Endodermal cell (in vitro differentiated cells): Measurements from ENCODE around the gene DDX4. TPM values are rescaled to one million over a fixed set of nuclear protein-coding genes. Genes with fewer than 3 reads are reported as not detected.

ENCODE experiments used
- DNase-seq: peaks from one replicate; pipeline ENCODE4 v3.0.0-alpha.2; 2017
- H3K27ac ChIP-seq: 2 replicates; pipeline ENCODE4 v1.5.1; 2013; ENCODE audit warnings: mild to moderate bottlenecking, low read depth, low read length, moderate library complexity
- H3K27me3 ChIP-seq: 2 replicates; pipeline ENCODE4 v1.6.1; 2013; ENCODE audit warnings: mild to moderate bottlenecking, low read length, moderate library complexity; ENCODE audit not compliant: insufficient read depth, control insufficient read depth, poor library complexity, severe bottlenecking
- H3K36me3 ChIP-seq: 2 replicates; pipeline ENCODE4 v1.7.0; 2013; ENCODE audit warnings: mild to moderate bottlenecking, low read length, moderate library complexity; ENCODE audit not compliant: control insufficient read depth, insufficient read depth
- H3K4me1 ChIP-seq: one replicate; pipeline ENCODE4 v1.7.0; 2013; ENCODE audit warnings: low read length; ENCODE audit not compliant: control insufficient read depth, insufficient read depth
- H3K4me3 ChIP-seq: 2 replicates; pipeline ENCODE4 v1.5.1; 2013; ENCODE audit warnings: mild to moderate bottlenecking, low read length, moderate library complexity
- H3K9ac ChIP-seq: 2 replicates; pipeline ENCODE4 v1.6.1; 2013; ENCODE audit warnings: mild to moderate bottlenecking, low read length, moderate library complexity; ENCODE audit not compliant: poor library complexity, severe bottlenecking; ENCODE audit errors: extremely low read depth
- H3K9me3 ChIP-seq: 2 replicates; pipeline ENCODE4 v1.6.1; 2013; ENCODE audit warnings: mild to moderate bottlenecking, low read length, moderate library complexity; ENCODE audit not compliant: control insufficient read depth
- H3K27ac Mint-ChIP-seq: 2 replicates; pipeline ENCODE4 v1.8.0; 2020; ENCODE audit warnings: mixed read lengths
- H3K27me3 Mint-ChIP-seq: 2 replicates; pipeline ENCODE4 v1.8.0; 2021; ENCODE audit warnings: mild to moderate bottlenecking, mixed read lengths; ENCODE audit not compliant: insufficient read depth
- H3K36me3 Mint-ChIP-seq: 2 replicates; pipeline ENCODE4 v1.8.0; 2020; ENCODE audit warnings: low read depth, mixed read lengths
- H3K4me1 Mint-ChIP-seq: 2 replicates; pipeline ENCODE4 v1.8.0; 2020; ENCODE audit warnings: mixed read lengths
- H3K4me3 Mint-ChIP-seq: 2 replicates; pipeline ENCODE4 v1.8.0; 2020; ENCODE audit warnings: mild to moderate bottlenecking, moderate library complexity, mixed read lengths
- H3K9me3 Mint-ChIP-seq: 2 replicates; pipeline ENCODE4 v1.8.0; 2020; ENCODE audit warnings: mild to moderate bottlenecking, mixed read lengths
- CTCF ChIP-seq: fragments of 200-600 bp; sonication (generic); conservative IDR thresholded peaks from 2 replicates; pipeline ENCODE4 v1.5.0; 2021; ENCODE audit warnings: antibody characterized with exemption, mild to moderate bottlenecking
- WGBS, 2 experiments: methylation state at CpG; one replicate each; pipeline versions ENCODE4 v1.1.5 to v1.1.7; 2013; ENCODE audit warnings: missing lambda C conversion rate in 2 of 2, mixed read lengths in 1 of 2; ENCODE audit not compliant: insufficient coverage in 1 of 2, insufficient read length in 1 of 2; 5-methylcytosine and 5-hydroxymethylcytosine counted together
- total RNA-seq, 2 donors: library from RNA; stranded (reverse); fragmentation: NEBNext Ultra II Directional in 1 of 2; extraction: Animal tissue kit (Norgen Biotek cat#: 25700) in 1 of 2; gene quantifications; 2 replicates in 1 of 2; 3 replicates in 1 of 2; pipeline ENCODE4 v1.2.1, GENCODE V29; 2021

The DDX4 gene
- total RNA-seq, 2 donors from 2014 or later = not detected

GRCh38 chr5:55747778-55748318 lies 10.0 kb downstream of the DDX4 start:
- Histone ChIP-seq H3K27me3 (no peaks in the 10 kb centered on the region), H3K27ac (no peak overlapping the region), H3K4me3 (no peak overlapping the region), H3K4me1 (peaks cover 3% of the 10 kb centered on the region), H3K9me3 (no peaks in the 10 kb centered on the region), H3K36me3 (no peaks in the 10 kb centered on the region), H3K9ac (no peak overlapping the region)
- H3K27me3 Mint-ChIP-seq = no peaks in the 10 kb centered on the region
- DNase-seq = no peak
- H3K36me3 Mint-ChIP-seq = no peaks in the 10 kb centered on the region
- H3K9me3 Mint-ChIP-seq = no peaks in the 10 kb centered on the region
- 92 to 100% methylated on average over 1 to 2 of the region's 2 CpGs for WGBS, 2 experiments
- H3K4me3 Mint-ChIP-seq = no peak overlapping the region
- no peak for TF ChIP-seq CTCF
- peaks cover 4% of the 10 kb centered on the region for H3K4me1 Mint-ChIP-seq
- H3K27ac Mint-ChIP-seq = no peak overlapping the region

GRCh38 chr5:55749387-55749786 lies 11.5 kb downstream of the DDX4 start:
- Histone ChIP-seq H3K27me3 (no peaks in the 10 kb centered on the region), H3K4me3 (no peak overlapping the region), H3K9me3 (no peaks in the 10 kb centered on the region), H3K4me1 (no peaks in the 10 kb centered on the region), H3K36me3 (no peaks in the 10 kb centered on the region), H3K9ac (no peak overlapping the region), H3K27ac (no peak overlapping the region)
- TF ChIP-seq CTCF = no peak
- Mint-ChIP-seq H3K4me3 (no peak overlapping the region), H3K4me1 (no peaks in the 10 kb centered on the region), H3K36me3 (no peaks in the 10 kb centered on the region), H3K27ac (no peak overlapping the region), H3K27me3 (no peaks in the 10 kb centered on the region), H3K9me3 (no peaks in the 10 kb centered on the region)
- WGBS, 2 experiments = 78 to 92% methylated on average over 2 of the region's 2 CpGs
- DNase-seq = no peak

- H3K27me3 ChIP-seq = no peaks in the 10 kb centered on the region
- Mint-ChIP-seq H3K9me3 (no peaks in the 10 kb centered on the region), H3K27ac (no peak overlapping the region), H3K4me3 (no peak overlapping the region), H3K36me3 (no peaks in the 10 kb centered on the region), H3K27me3 (no peaks in the 10 kb centered on the region), H3K4me1 (no peaks in the 10 kb centered on the region)
- no peaks in the 10 kb centered on the region for H3K36me3 ChIP-seq
- no peak overlapping the region for H3K4me3 ChIP-seq
- no peak for DNase-seq
- H3K27ac ChIP-seq = no peak overlapping the region
- TF ChIP-seq CTCF = no peak
- H3K9me3 ChIP-seq = no peaks in the 10 kb centered on the region
- 75 to 80% methylated on average over 2 to 3 of the region's 3 CpGs for WGBS, 2 experiments
- H3K9ac ChIP-seq = no peak overlapping the region
- H3K4me1 ChIP-seq = no peaks in the 10 kb centered on the region
Measured at GRCh38 chr5:55750063-55750462, 12.2 kb downstream of the DDX4 start.
